ENCODE measurements around the gene AKAP12. TPM values are rescaled to one million over a fixed set of nuclear protein-coding genes. Genes with fewer than 3 reads are reported as not detected.

Gene AKAP12
- total RNA-seq, 1 donor from 2014 or later = 0.69 TPM

GRCh38 chr6:151286214-151286613 is 46.4 kb downstream of the AKAP12 start:
- no peak for TF ChIP-seq CTCF (IDR thresholded peaks at IDR 0.05)
- DNase-seq = no peak

GRCh38 chr6:151288712-151289398 is 49.1 kb downstream of the AKAP12 start:
- intact Hi-C loops (cut with micrococcal nuclease) = no loop called here
- DNase-seq (no peak), ATAC-seq (ENCODE audit: low read depth) (no peak)
- no peak overlapping the region for H3K27ac Mint-ChIP-seq
- peaks cover 14% of the 10 kb centered on the region for H3K4me1 Mint-ChIP-seq
- peaks cover 11% of the 10 kb centered on the region for H3K27me3 Mint-ChIP-seq
- H3K4me3 Mint-ChIP-seq = no peak overlapping the region
- no peaks in the 10 kb centered on the region for H3K9me3 Mint-ChIP-seq
- POLR2A ChIA-PET = no interaction called here
- no peaks in the 10 kb centered on the region for H3K36me3 Mint-ChIP-seq (ENCODE audit: low read depth)
- CTCF ChIA-PET = no interaction called here
- TF ChIP-seq CTCF (IDR thresholded peaks at IDR 0.05) = no peak

More at GRCh38 chr6:151286214-151286613, 46.4 kb downstream of the AKAP12 start:
- Mint-ChIP-seq H3K27me3 (peaks cover 11% of the 10 kb centered on the region), H3K9me3 (no peaks in the 10 kb centered on the region), H3K27ac (no peak overlapping the region), H3K4me3 (no peak overlapping the region), H3K4me1 (peaks cover 15% of the 10 kb centered on the region), H3K36me3 (ENCODE audit: low read depth) (no peaks in the 10 kb centered on the region)
- CTCF ChIA-PET = no interaction called here
- POLR2A ChIA-PET = no interaction called here
- intact Hi-C loops (cut with micrococcal nuclease) = no loop called here
- ATAC-seq (ENCODE audit: low read depth) = no peak

- ATAC-seq (ENCODE audit: low read depth) (no peak), DNase-seq (no peak)
- POLR2A ChIA-PET = no interaction called here
- Mint-ChIP-seq H3K36me3 (ENCODE audit: low read depth) (no peaks in the 10 kb centered on the region), H3K27ac (no peak overlapping the region), H3K27me3 (peaks cover 14% of the 10 kb centered on the region), H3K4me3 (no peak overlapping the region), H3K9me3 (no peaks in the 10 kb centered on the region), H3K4me1 (peaks cover 10% of the 10 kb centered on the region)
- intact Hi-C loops (cut with micrococcal nuclease) = no loop called here
- TF ChIP-seq CTCF (IDR thresholded peaks at IDR 0.05) = no peak
- CTCF ChIA-PET = no interaction called here
Observed at GRCh38 chr6:151289399-151290007, 49.7 kb downstream of the AKAP12 start.

- peaks cover 20% of the 10 kb centered on the region for H3K27me3 Mint-ChIP-seq
- ChIA-PET CTCF (interaction anchor here (1.2 kb wide), 1 partner anchor 33 kb away, joined by 5 read pairs; no protein-coding TSS in a partner anchor), POLR2A (no interaction called here)
- H3K36me3 Mint-ChIP-seq (ENCODE audit: low read depth) = no peaks in the 10 kb centered on the region
- no peak for TF ChIP-seq CTCF (IDR thresholded peaks at IDR 0.05)
- ATAC-seq (ENCODE audit: low read depth) (no peak), DNase-seq (no peak)
- no peak overlapping the region for H3K4me3 Mint-ChIP-seq
- H3K27ac Mint-ChIP-seq = no peak overlapping the region
- no peaks in the 10 kb centered on the region for H3K4me1 Mint-ChIP-seq
- H3K9me3 Mint-ChIP-seq = no peaks in the 10 kb centered on the region
- intact Hi-C loops (cut with micrococcal nuclease) = no loop called here
Observed at GRCh38 chr6:151290877-151291721, 51.3 kb downstream of the AKAP12 start.

GRCh38 chr6:151291722-151292059 is 51.9 kb downstream of the AKAP12 start:
- Mint-ChIP-seq H3K27me3 (peaks cover 21% of the 10 kb centered on the region), H3K9me3 (no peaks in the 10 kb centered on the region), H3K36me3 (ENCODE audit: low read depth) (no peaks in the 10 kb centered on the region), H3K4me1 (no peaks in the 10 kb centered on the region), H3K4me3 (no peak overlapping the region), H3K27ac (no peak overlapping the region)
- TF ChIP-seq CTCF (IDR thresholded peaks at IDR 0.05) = no peak
- ATAC-seq (ENCODE audit: low read depth) (no peak), DNase-seq (no peak)
- ChIA-PET POLR2A (no interaction called here), CTCF (interaction anchor here (1.2 kb wide), 1 partner anchor 33 kb away, joined by 5 read pairs; no protein-coding TSS in a partner anchor)
- intact Hi-C loops (cut with micrococcal nuclease) = no loop called here

All from activated B cell treated with CpG ODN at 0.5 μM for 24 hours (primary cell).